Trophoblast cell (in vitro differentiated cells and primary cell): Measurements from ENCODE around the gene PARD3B.

Experiments
- DNase-seq, 2 donors: peaks; one replicate each; pipeline ENCODE4 v3.0.0-alpha.2; 2016
- H2AFZ ChIP-seq: 2 replicates; pipeline ENCODE4 v1.6.1; 2013; ENCODE audit warnings: low read length, moderate library complexity, mild to moderate bottlenecking; ENCODE audit not compliant: insufficient read depth, poor library complexity
- H2AK5ac ChIP-seq: 2 replicates; pipeline ENCODE4 v1.6.1; 2013; ENCODE audit warnings: mild to moderate bottlenecking, low read length
- H2BK120ac ChIP-seq: 2 replicates; pipeline ENCODE4 v1.6.1; 2013; ENCODE audit warnings: low read length, mild to moderate bottlenecking, moderate library complexity; ENCODE audit not compliant: insufficient read depth, poor library complexity
- H2BK12ac ChIP-seq: 2 replicates; pipeline ENCODE4 v1.6.1; 2013; ENCODE audit warnings: mild to moderate bottlenecking, low read length, moderate library complexity
- H2BK5ac ChIP-seq: 2 replicates; pipeline ENCODE4 v1.6.1; 2013; ENCODE audit warnings: low read length, low read depth, moderate library complexity, mild to moderate bottlenecking; ENCODE audit not compliant: poor library complexity
- H3K14ac ChIP-seq: 2 replicates; pipeline ENCODE4 v1.6.1; 2013; ENCODE audit warnings: mild to moderate bottlenecking, low read length
- H3K18ac ChIP-seq: 2 replicates; pipeline ENCODE4 v1.6.1; 2013; ENCODE audit warnings: mild to moderate bottlenecking, low read length
- H3K23ac ChIP-seq: 2 replicates; pipeline ENCODE4 v1.6.1; 2013; ENCODE audit warnings: low read length
- H3K27ac ChIP-seq: 2 replicates; pipeline ENCODE4 v1.5.1; 2013; ENCODE audit warnings: low read depth, mild to moderate bottlenecking, inconsistent platforms, low read length, moderate library complexity
- H3K27me3 ChIP-seq: 2 replicates; pipeline ENCODE4 v1.6.1; 2013; ENCODE audit warnings: inconsistent platforms, mild to moderate bottlenecking, low read length, moderate library complexity; ENCODE audit not compliant: insufficient read depth
- H3K36me3 ChIP-seq, 2 experiments: 1 replicate in 1 of 2; 2 replicates in 1 of 2; pipeline ENCODE4 v1.6.1; 2013; ENCODE audit warnings: low read length in 2 of 2, mild to moderate bottlenecking in 2 of 2, moderate library complexity in 1 of 2; ENCODE audit not compliant: insufficient read depth in 2 of 2, control insufficient read depth in 1 of 2
- H3K4ac ChIP-seq: 2 replicates; pipeline ENCODE4 v1.6.1; 2013; ENCODE audit warnings: low read depth, mild to moderate bottlenecking, low read length, moderate library complexity
- H3K4me1 ChIP-seq, 2 experiments: 1 replicate in 1 of 2; 2 replicates in 1 of 2; pipeline ENCODE4 v1.6.1; 2013; ENCODE audit warnings: low read length in 2 of 2, mild to moderate bottlenecking in 2 of 2, moderate library complexity in 1 of 2; ENCODE audit not compliant: insufficient read depth in 2 of 2, control insufficient read depth in 1 of 2
- H3K4me2 ChIP-seq: 2 replicates; pipeline ENCODE4 v1.6.1; 2013; ENCODE audit warnings: inconsistent platforms, mild to moderate bottlenecking, low read length, moderate library complexity
- H3K4me3 ChIP-seq: 2 replicates; pipeline ENCODE4 v1.5.1; 2013; ENCODE audit warnings: mild to moderate bottlenecking, low read depth, low read length, inconsistent platforms
- H3K79me1 ChIP-seq: one replicate; pipeline ENCODE4 v1.6.1; 2013; ENCODE audit warnings: low read length
- H3K79me2 ChIP-seq: 2 replicates; pipeline ENCODE4 v1.6.1; 2013; ENCODE audit warnings: low read length, mild to moderate bottlenecking; ENCODE audit not compliant: control insufficient read depth, insufficient read depth, poor library complexity
- H3K9ac ChIP-seq: 2 replicates; pipeline ENCODE4 v1.6.1; 2013; ENCODE audit warnings: mild to moderate bottlenecking, low read length
- H3K9me3 ChIP-seq: 2 replicates; pipeline ENCODE4 v1.6.1; 2013; ENCODE audit warnings: low read depth, mild to moderate bottlenecking, control low read depth, inconsistent platforms, low read length; ENCODE audit not compliant: insufficient read depth
- H4K12ac ChIP-seq: 2 replicates; pipeline ENCODE4 v1.6.1; 2013; ENCODE audit warnings: low read depth, mild to moderate bottlenecking, low read length, moderate library complexity
- H4K8ac ChIP-seq: 2 replicates; pipeline ENCODE4 v1.6.1; 2013; ENCODE audit warnings: low read depth, mild to moderate bottlenecking, low read length, moderate library complexity
- H4K91ac ChIP-seq: one replicate; pipeline ENCODE4 v1.6.1; 2013; ENCODE audit warnings: low read depth, mild to moderate bottlenecking, low read length, moderate library complexity
- WGBS: extraction: QIAGEN DNeasy Blood & Tissue Kit; methylation state at CpG from one replicate; pipeline ENCODE4 v1.1.7; 2013; ENCODE audit warnings: missing lambda C conversion rate; ENCODE audit not compliant: insufficient read length, insufficient coverage; ENCODE audit errors: extremely low coverage; 5-methylcytosine and 5-hydroxymethylcytosine counted together

Gene PARD3B

GRCh38 chr2:205655779-205656456 lies 1110.6 kb downstream of the PARD3B start:
- no peaks in the 10 kb centered on the region for H3K27me3 ChIP-seq
- no peak overlapping the region for H4K8ac ChIP-seq
- H2BK12ac ChIP-seq: no peak overlapping the region
- H3K27ac ChIP-seq: no peak overlapping the region
- no peak overlapping the region for H3K9ac ChIP-seq
- H3K4me2 ChIP-seq: no peak overlapping the region
- H2BK120ac ChIP-seq: no peak overlapping the region
- no peaks in the 10 kb centered on the region for H3K79me2 ChIP-seq
- no peak overlapping the region for H3K14ac ChIP-seq
- H2BK5ac ChIP-seq: no peak overlapping the region
- no peaks in the 10 kb centered on the region for H3K79me1 ChIP-seq
- no peaks in the 10 kb centered on the region for H3K36me3 ChIP-seq
- no peak overlapping the region for H2AK5ac ChIP-seq
- no peak overlapping the region for H3K4me3 ChIP-seq
- WGBS: no CpG with 5 or more reads among the region's 6 CpGs
- H4K12ac ChIP-seq: no peak overlapping the region
- peaks cover 4 to 8% of the 10 kb centered on the region in 2 experiments for H3K4me1 ChIP-seq
- no peaks in the 10 kb centered on the region for H3K9me3 ChIP-seq
- H4K91ac ChIP-seq: no peak overlapping the region
- no peak overlapping the region for H3K18ac ChIP-seq
- no peak overlapping the region for H2AFZ ChIP-seq
- no peak overlapping the region for H3K23ac ChIP-seq
- no peak for DNase-seq
- no peak overlapping the region for H3K4ac ChIP-seq

- H3K9me3 ChIP-seq: no peaks in the 10 kb centered on the region
- no peak overlapping the region for H2BK5ac ChIP-seq
- H4K91ac ChIP-seq: no peak overlapping the region
- H3K18ac ChIP-seq: no peak overlapping the region
- no peaks in the 10 kb centered on the region for H3K79me1 ChIP-seq
- no peak overlapping the region for H2AK5ac ChIP-seq
- H3K4ac ChIP-seq: no peak overlapping the region
- H3K4me1 ChIP-seq: peaks cover 6% of the 10 kb centered on the region in 2 experiments
- H3K23ac ChIP-seq: no peak overlapping the region
- no peaks in the 10 kb centered on the region for H3K79me2 ChIP-seq
- no peak overlapping the region for H2BK120ac ChIP-seq
- H3K4me3 ChIP-seq: no peak overlapping the region
- H2BK12ac ChIP-seq: no peak overlapping the region
- no peak overlapping the region for H3K27ac ChIP-seq
- H3K36me3 ChIP-seq: no peaks in the 10 kb centered on the region
- no peak overlapping the region for H3K4me2 ChIP-seq
- H3K9ac ChIP-seq: no peak overlapping the region
- no peak overlapping the region for H4K8ac ChIP-seq
- no peak overlapping the region for H3K14ac ChIP-seq
- H2AFZ ChIP-seq: no peak overlapping the region
- WGBS: no CpG with 5 or more reads among the region's 7 CpGs
- no peak for DNase-seq
- H3K27me3 ChIP-seq: no peaks in the 10 kb centered on the region
- H4K12ac ChIP-seq: no peak overlapping the region
Measured at GRCh38 chr2:205656461-205656860, 1111.2 kb downstream of the PARD3B start.

GRCh38 chr2:205656941-205657340 lies 1111.7 kb downstream of the PARD3B start:
- Histone ChIP-seq H4K12ac (no peak overlapping the region), H3K79me1 (no peaks in the 10 kb centered on the region), H3K27me3 (no peaks in the 10 kb centered on the region), H4K91ac (no peak overlapping the region), H2BK120ac (no peak overlapping the region), H4K8ac (no peak overlapping the region), H2AK5ac (no peak overlapping the region), H3K36me3 (no peaks in the 10 kb centered on the region), H3K23ac (no peak overlapping the region), H3K9ac (no peak overlapping the region), H3K4me3 (no peak overlapping the region), H3K18ac (no peak overlapping the region), H3K4me2 (no peak overlapping the region), H2BK12ac (no peak overlapping the region), H2BK5ac (no peak overlapping the region), H3K4ac (no peak overlapping the region), H3K9me3 (no peaks in the 10 kb centered on the region), H3K79me2 (no peaks in the 10 kb centered on the region), H3K27ac (no peak overlapping the region), H2AFZ (no peak overlapping the region), H3K4me1 (peaks cover 6% of the 10 kb centered on the region in 2 experiments), H3K14ac (no peak overlapping the region)
- WGBS: no CpG with 5 or more reads among the region's 4 CpGs
- DNase-seq: no peak

GRCh38 chr2:205657579-205657978 lies 1112.3 kb downstream of the PARD3B start:
- no CpG with 5 or more reads among the region's 3 CpGs for WGBS
- Histone ChIP-seq H3K23ac (no peak overlapping the region), H3K27ac (no peak overlapping the region), H3K4me2 (no peak overlapping the region), H3K36me3 (no peaks in the 10 kb centered on the region), H2AK5ac (no peak overlapping the region), H3K18ac (no peak overlapping the region), H2BK12ac (no peak overlapping the region), H3K4me3 (no peak overlapping the region), H2BK5ac (no peak overlapping the region), H3K4me1 (peaks cover 6% of the 10 kb centered on the region in 2 experiments), H4K91ac (no peak overlapping the region), H3K79me1 (no peaks in the 10 kb centered on the region), H3K14ac (no peak overlapping the region), H4K8ac (no peak overlapping the region), H3K4ac (no peak overlapping the region), H3K79me2 (no peaks in the 10 kb centered on the region), H2BK120ac (no peak overlapping the region), H3K9me3 (no peaks in the 10 kb centered on the region), H2AFZ (no peak overlapping the region), H3K27me3 (no peaks in the 10 kb centered on the region), H3K9ac (no peak overlapping the region), H4K12ac (no peak overlapping the region)
- no peak for DNase-seq
